H9 (cell line): ENCODE data around the gene ADGB. TPM values are rescaled to one million over a fixed set of nuclear protein-coding genes. Genes with fewer than 3 reads are reported as not detected.

ENCODE experiments used
- DNase-seq: peaks from one replicate; pipeline ENCODE4 v3.0.0-alpha.2; 2017
- H2AFZ ChIP-seq: one replicate; pipeline ENCODE4 v1.6.1; 2013; ENCODE audit warnings: mild to moderate bottlenecking, low read length, control low read depth, moderate library complexity
- H2AK5ac ChIP-seq: 2 replicates; pipeline ENCODE4 v1.6.1; 2013; ENCODE audit warnings: low read length, control low read depth, mixed read lengths; ENCODE audit not compliant: insufficient read length
- H2BK120ac ChIP-seq: one replicate; pipeline ENCODE4 v1.6.1; 2013; ENCODE audit warnings: low read depth, mild to moderate bottlenecking, low read length, control low read depth, inconsistent platforms; ENCODE audit not compliant: poor library complexity, severe bottlenecking
- H2BK12ac ChIP-seq: 2 replicates; pipeline ENCODE4 v1.6.1; 2013; ENCODE audit warnings: low read length, control low read depth, mixed read lengths, low read depth; ENCODE audit not compliant: insufficient read length
- H2BK15ac ChIP-seq: 2 replicates; pipeline ENCODE4 v1.6.1; 2013; ENCODE audit warnings: low read depth, low read length, control low read depth
- H2BK20ac ChIP-seq: one replicate; pipeline ENCODE4 v1.6.1; 2013; ENCODE audit warnings: low read depth, mild to moderate bottlenecking, low read length, control low read depth, inconsistent platforms; ENCODE audit not compliant: poor library complexity, severe bottlenecking
- H2BK5ac ChIP-seq: 2 replicates; pipeline ENCODE4 v1.6.1; 2013; ENCODE audit warnings: low read length, control low read depth, mixed read lengths; ENCODE audit not compliant: insufficient read length
- H3K14ac ChIP-seq: 2 replicates; pipeline ENCODE4 v1.6.1; 2013; ENCODE audit warnings: low read length, control low read depth; ENCODE audit not compliant: insufficient read depth
- H3K18ac ChIP-seq: 2 replicates; pipeline ENCODE4 v1.6.1; 2013; ENCODE audit warnings: low read depth, mild to moderate bottlenecking, mixed read lengths, low read length, control low read depth; ENCODE audit not compliant: insufficient read length
- H3K23ac ChIP-seq: 2 replicates; pipeline ENCODE4 v1.6.1; 2013; ENCODE audit warnings: low read length, control low read depth, mixed read lengths, low read depth; ENCODE audit not compliant: insufficient read length
- H3K23me2 ChIP-seq: 2 replicates; pipeline ENCODE4 v1.6.1; 2013; ENCODE audit warnings: low read depth, mild to moderate bottlenecking, mixed read lengths, low read length, control low read depth; ENCODE audit not compliant: insufficient read length, poor library complexity, severe bottlenecking
- H3K27ac ChIP-seq: 2 replicates; pipeline ENCODE4 v1.5.1; 2013; ENCODE audit warnings: low read length, control low read depth, mixed read lengths, low read depth; ENCODE audit not compliant: insufficient read length
- H3K27me3 ChIP-seq: 2 replicates; pipeline ENCODE4 v1.6.1; 2013; ENCODE audit warnings: low read length, control low read depth, inconsistent platforms; ENCODE audit not compliant: insufficient read depth
- H3K4ac ChIP-seq: 2 replicates; pipeline ENCODE4 v1.6.1; 2013; ENCODE audit warnings: low read depth, mild to moderate bottlenecking, control low read depth, inconsistent platforms, low read length, moderate library complexity
- H3K4me1 ChIP-seq: 2 replicates; pipeline ENCODE4 v1.6.1; 2013; ENCODE audit warnings: low read length, control low read depth, inconsistent platforms; ENCODE audit not compliant: insufficient read depth
- H3K4me2 ChIP-seq: 2 replicates; pipeline ENCODE4 v1.6.1; 2013; ENCODE audit warnings: low read length, control low read depth, mixed read lengths; ENCODE audit not compliant: insufficient read length, insufficient read depth
- H3K56ac ChIP-seq: 2 replicates; pipeline ENCODE4 v1.6.1; 2013; ENCODE audit warnings: low read depth, mild to moderate bottlenecking, mixed read lengths, low read length, control low read depth; ENCODE audit not compliant: insufficient read length
- H3K79me1 ChIP-seq: 2 replicates; pipeline ENCODE4 v1.6.1; 2013; ENCODE audit warnings: low read depth, mild to moderate bottlenecking, moderate library complexity, low read length, control low read depth, inconsistent platforms; ENCODE audit not compliant: insufficient read depth, poor library complexity, severe bottlenecking
- H3K79me2 ChIP-seq: 2 replicates; pipeline ENCODE4 v1.6.1; 2013; ENCODE audit warnings: low read length, control low read depth, inconsistent platforms; ENCODE audit not compliant: insufficient read depth
- H3K9ac ChIP-seq: 2 replicates; pipeline ENCODE4 v1.6.1; 2013; ENCODE audit warnings: low read length, control low read depth, mixed read lengths; ENCODE audit not compliant: insufficient read length; ENCODE audit errors: extremely low read depth
- H3K9me3 ChIP-seq: one replicate; pipeline ENCODE4 v1.6.1; 2013; ENCODE audit warnings: low read depth, low read length, inconsistent platforms; ENCODE audit not compliant: control insufficient read depth
- H3T11ph ChIP-seq: one replicate; pipeline ENCODE4 v1.6.1; 2013; ENCODE audit warnings: mild to moderate bottlenecking, low read length, control low read depth, inconsistent platforms
- H4K20me1 ChIP-seq: one replicate; pipeline ENCODE4 v1.6.1; 2013; ENCODE audit not compliant: control insufficient read depth, insufficient read length, insufficient read depth
- H4K5ac ChIP-seq: 2 replicates; pipeline ENCODE4 v1.6.1; 2013; ENCODE audit warnings: low read depth, mild to moderate bottlenecking, mixed read lengths, low read length, control low read depth; ENCODE audit not compliant: insufficient read length
- H4K8ac ChIP-seq: replicated peaks from 2 replicates; pipeline ENCODE4 v1.6.1; 2013; ENCODE audit warnings: low read length, control low read depth, mixed read lengths, low read depth; ENCODE audit not compliant: insufficient read length
- H4K91ac ChIP-seq: 2 replicates; pipeline ENCODE4 v1.6.1; 2013; ENCODE audit warnings: low read depth, mild to moderate bottlenecking, moderate library complexity, mixed read lengths, low read length, control low read depth; ENCODE audit not compliant: insufficient read length
- H3K27ac Mint-ChIP-seq, 3 experiments: 2 replicates in 2 of 3; 3 replicates in 1 of 3; pipeline ENCODE4 v1.8.0; 2020 to 2021; ENCODE audit warnings: mixed read lengths in 3 of 3, mild to moderate bottlenecking in 1 of 3, moderate library complexity in 1 of 3
- H3K27me3 Mint-ChIP-seq: 2 replicates; pipeline ENCODE4 v1.8.0; 2021; ENCODE audit warnings: low read depth, mild to moderate bottlenecking, moderate library complexity, mixed read lengths
- H3K36me3 Mint-ChIP-seq, 3 experiments: 2 replicates in 2 of 3; 3 replicates in 1 of 3; pipeline ENCODE4 v1.8.0; 2020 to 2021; ENCODE audit warnings: low read depth in 3 of 3, mixed read lengths in 3 of 3; ENCODE audit not compliant: insufficient read depth in 1 of 3
- H3K4me1 Mint-ChIP-seq, 2 experiments: 2 replicates each; pipeline ENCODE4 v1.8.0; 2020; ENCODE audit warnings: mixed read lengths in 2 of 2
- H3K4me3 Mint-ChIP-seq, 2 experiments: 2 replicates in 1 of 2; 3 replicates in 1 of 2; pipeline ENCODE4 v1.8.0; 2020 to 2021; ENCODE audit warnings: mild to moderate bottlenecking in 2 of 2, mixed read lengths in 2 of 2, moderate library complexity in 1 of 2
- H3K9me3 Mint-ChIP-seq, 2 experiments: 2 replicates in 1 of 2; 3 replicates in 1 of 2; pipeline ENCODE4 v1.8.0; 2020; ENCODE audit warnings: mild to moderate bottlenecking in 2 of 2, mixed read lengths in 2 of 2, moderate library complexity in 1 of 2
- CTCF ChIP-seq: fragments of 200-600 bp; sonication (generic); conservative IDR thresholded peaks from 3 replicates; pipeline ENCODE4 v1.8.0; 2021; ENCODE audit warnings: antibody characterized with exemption, mild to moderate bottlenecking
- total RNA-seq: library from RNA; stranded (reverse); gene quantifications from 2 replicates; pipeline ENCODE4 v1.2.1, GENCODE V29; 2021

ADGB gene
- total RNA-seq, 1 experiment from 2014 or later = not detected

GRCh38 chr6:146635165-146635564 lies 36.4 kb downstream of the ADGB start:
- Histone ChIP-seq H3T11ph (no peak overlapping the region), H3K4me1 (no peaks in the 10 kb centered on the region; the same call in 1 of the 2 replicates), H3K4me2 (no peak overlapping the region), H2BK15ac (no peak overlapping the region), H2BK120ac (no peak overlapping the region), H2BK12ac (no peak overlapping the region), H4K5ac (no peak overlapping the region), H2BK5ac (no peak overlapping the region), H3K79me1 (no peaks in the 10 kb centered on the region), H3K27me3 (no peaks in the 10 kb centered on the region), H4K8ac (no peak overlapping the region), H2AFZ (no peak overlapping the region), H2BK20ac (no peak overlapping the region), H2AK5ac (no peak overlapping the region), H4K91ac (no peak overlapping the region), H3K18ac (no peak overlapping the region), H3K14ac (no peak overlapping the region), H3K4ac (no peak overlapping the region), H4K20me1 (no peaks in the 10 kb centered on the region), H3K9me3 (no peaks in the 10 kb centered on the region), H3K23me2 (no peaks in the 10 kb centered on the region), H3K56ac (no peak overlapping the region), H3K9ac (no peak overlapping the region), H3K79me2 (no peaks in the 10 kb centered on the region), H3K23ac (no peak overlapping the region), H3K27ac (no peak overlapping the region)
- Mint-ChIP-seq H3K27ac (no peak overlapping the region), H3K4me1 (peaks cover 4 to 5% of the 10 kb centered on the region in 2 experiments; a peak in 2 of 4 replicates), H3K4me3 (no peak overlapping the region), H3K27me3 (no peaks in the 10 kb centered on the region), H3K36me3 (no peaks in the 10 kb centered on the region), H3K9me3 (no peaks in the 10 kb centered on the region)
- no peak for DNase-seq
- TF ChIP-seq CTCF = no peak
